Panc1 (cell line): ENCODE results near the gene DHRS7C. TPM values are rescaled to one million over a fixed set of nuclear protein-coding genes. Genes with fewer than 3 reads are reported as not detected.

Experiments
- ATAC-seq: fragments of 200-7000 bp; cut with Tn5 transposase; 2 replicates; pipeline ENCODE4 v1.9.1; 2020; ENCODE audit warnings: mild to moderate bottlenecking, moderate library complexity
- BruUV-seq: library from RNA; stranded (reverse); fragments of 400-500 nt; replicated peaks from 2 replicates; lab custom pipeline; 2021; lab: Mats Ljungman, UMichigan
- CTCF ChIA-PET: fragments of 300-600 bp; sonication (Branson Sonifier 250); formaldehyde crosslinking; loops from one replicate; lab custom pipeline; 2022; ENCODE audit warnings: antibody characterized with exemption; lab: Charles Lee
- POLR2A ChIA-PET: fragments of 300-600 bp; sonication (Branson Sonifier 250); formaldehyde crosslinking; loops from one replicate; lab custom pipeline; 2022; ENCODE audit warnings: antibody characterized with exemption; lab: Charles Lee
- DNase-seq: peaks from one replicate; pipeline ENCODE4 v3.0.0-alpha.2; 2010; ENCODE audit warnings: low read depth, low spot score
- H3K27ac ChIP-seq: 2 replicates; pipeline ENCODE4 v1.5.1; 2011; ENCODE audit warnings: mild to moderate bottlenecking, low read length, inconsistent platforms
- H3K27me3 ChIP-seq: fragments of 200-500 bp; sonication (Bioruptor generic); 2 replicates; pipeline ENCODE4 v1.6.0; 2014; ENCODE audit warnings: low read length, inconsistent platforms; ENCODE audit not compliant: control insufficient read depth, insufficient read depth
- H3K36me3 ChIP-seq: fragments of 200-500 bp; sonication (Bioruptor generic); 2 replicates; pipeline ENCODE4 v1.5.1; 2014; ENCODE audit warnings: inconsistent platforms, mild to moderate bottlenecking, low read length, moderate library complexity; ENCODE audit not compliant: control insufficient read depth, insufficient read depth
- H3K4me1 ChIP-seq: 2 replicates; pipeline ENCODE4 v1.5.1; 2011; ENCODE audit warnings: inconsistent platforms, mild to moderate bottlenecking, low read length, moderate library complexity; ENCODE audit not compliant: control insufficient read depth, insufficient read depth
- H3K4me3 ChIP-seq, 2 experiments: 2 replicates each; pipeline ENCODE4 v1.5.1; 2011 to 2012; ENCODE audit warnings: low read depth in 2 of 2, low read length in 2 of 2, mild to moderate bottlenecking in 2 of 2, inconsistent platforms in 1 of 2, moderate library complexity in 1 of 2
- H3K9me3 ChIP-seq: fragments of 200-500 bp; sonication (Bioruptor generic); 2 replicates; pipeline ENCODE4 v1.5.1; 2014; ENCODE audit warnings: low read depth, mild to moderate bottlenecking, inconsistent platforms, low read length, moderate library complexity; ENCODE audit not compliant: control insufficient read depth, insufficient read depth
- CTCF ChIP-seq: fragments of 450-650 bp; IDR thresholded peaks from 2 replicates; pipeline ENCODE4 v1.5.1; 2017; ENCODE audit warnings: mild to moderate bottlenecking
- POLR2AphosphoS5 ChIP-seq: IDR thresholded peaks from 2 replicates; pipeline ENCODE4 v1.6.1; 2012; ENCODE audit warnings: mild to moderate bottlenecking, low read depth, low read length, moderate library complexity
- REST ChIP-seq, 2 experiments: IDR thresholded peaks; 2 replicates each; pipeline ENCODE4 v1.6.1; 2011 to 2012; ENCODE audit warnings: low read depth in 2 of 2, control low read depth in 1 of 2, low read length in 1 of 2, mild to moderate bottlenecking in 1 of 2, moderate library complexity in 1 of 2; ENCODE audit not compliant: insufficient read depth in 1 of 2
- SIN3A ChIP-seq: IDR thresholded peaks from 2 replicates; pipeline ENCODE4 v1.6.1; 2012; ENCODE audit warnings: low read depth, mild to moderate bottlenecking, low read length, moderate library complexity, borderline replicate concordance; ENCODE audit not compliant: insufficient read depth
- TCF7L2 ChIP-seq: IDR thresholded peaks from 2 replicates; pipeline ENCODE4 v1.6.1; 2011; ENCODE audit warnings: mild to moderate bottlenecking, low read depth, low read length, inconsistent platforms
- in situ Hi-C: cut with HindIII; loops from 2 replicates; pipeline ENCODE4 v1.10.0; 2016; ENCODE audit warnings: low sequenced_read_pairs, low pct_unique_long_range_greater_than_20kb
- intact Hi-C: fragments of 100-400 bp; cut with micrococcal nuclease; formaldehyde crosslinking; loops from one replicate; pipeline ENCODE4 v1.10.0; 2022; ENCODE audit not compliant: unreplicated experiment
- total RNA-seq: library from RNA; stranded (reverse); gene quantifications from one replicate; pipeline ENCODE4 v1.2.1, GENCODE V29; 2021; ENCODE audit not compliant: unreplicated experiment

DHRS7C gene
- total RNA-seq, 1 experiment from 2014 or later, result not detected

- intact Hi-C loops (no loop called here), in situ Hi-C loops (no loop called here)
- Histone ChIP-seq H3K27ac (no peak overlapping the region), H3K36me3 (no peaks in the 10 kb centered on the region), H3K4me3 (no peak overlapping the region), H3K9me3 (no peaks in the 10 kb centered on the region), H3K27me3 (no peaks in the 10 kb centered on the region), H3K4me1 (no peaks in the 10 kb centered on the region)
- BruUV-seq, result no TSS peak
- ChIA-PET CTCF (no interaction called here), POLR2A (no interaction called here)
- DNase-seq (no peak), ATAC-seq (no peak)
- TF ChIP-seq CTCF (no peak), POLR2AphosphoS5 (no peak), TCF7L2 (no peak)
These were observed 27.7 kb downstream of the DHRS7C start for GRCh38 chr17:9763643-9764042.

- no TSS peak for BruUV-seq
- intact Hi-C loops, result no loop called here
- ChIA-PET CTCF (no interaction called here), POLR2A (no interaction called here)
- TF ChIP-seq SIN3A (no peak), POLR2AphosphoS5 (no peak), TCF7L2 (no peak), REST (IDR thresholded peaks at IDR 0.05; ENCODE audit: insufficient read depth in 1 of 2, low read depth in 2 of 2, low read length in 1 of 2) (no peak), CTCF (no peak)
- no peaks in the 10 kb centered on the region for H3K9me3 ChIP-seq
- in situ Hi-C loops, result no loop called here
- DNase-seq (no peak), ATAC-seq (no peak)
- no peaks in the 10 kb centered on the region for H3K27me3 ChIP-seq
- H3K4me3 ChIP-seq, result no peak overlapping the region
- H3K27ac ChIP-seq, result no peak overlapping the region
- no peaks in the 10 kb centered on the region for H3K4me1 ChIP-seq
- no peaks in the 10 kb centered on the region for H3K36me3 ChIP-seq
These were observed 31.1 kb downstream of the DHRS7C start for GRCh38 chr17:9760266-9760665.
